Mucosa of rectum (tissue), 2 donors: ENCODE measurements around the gene TAF7L.

Experiments used
- H3K27ac ChIP-seq, 2 donors: one replicate each; pipeline ENCODE4 v1.7.0; 2013; ENCODE audit warnings: inconsistent platforms in 2 of 2, low read depth in 2 of 2, low read length in 2 of 2
- H3K27me3 ChIP-seq, 2 donors: one replicate each; pipeline ENCODE4 v1.7.0; 2013; ENCODE audit warnings: low read length in 2 of 2; ENCODE audit not compliant: control insufficient read depth in 2 of 2, insufficient read depth in 2 of 2
- H3K36me3 ChIP-seq, 2 donors: one replicate each; pipeline ENCODE4 v1.7.0; 2013; ENCODE audit warnings: low read length in 2 of 2; ENCODE audit not compliant: control insufficient read depth in 2 of 2, insufficient read depth in 2 of 2
- H3K4me1 ChIP-seq, 2 donors: one replicate each; pipeline ENCODE4 v1.7.0; 2013; ENCODE audit warnings: low read length in 2 of 2, mild to moderate bottlenecking in 1 of 2; ENCODE audit not compliant: control insufficient read depth in 2 of 2, insufficient read depth in 2 of 2
- H3K4me3 ChIP-seq, 2 donors: one replicate each; pipeline ENCODE4 v1.7.0; 2013; ENCODE audit warnings: low read length in 2 of 2
- H3K9ac ChIP-seq, 2 donors: one replicate each; pipeline ENCODE4 v1.7.0; 2013; ENCODE audit warnings: low read length in 2 of 2, low read depth in 1 of 2, mild to moderate bottlenecking in 1 of 2
- H3K9me3 ChIP-seq, 2 donors: one replicate each; pipeline ENCODE4 v1.7.0; 2013; ENCODE audit warnings: low read length in 2 of 2; ENCODE audit not compliant: control insufficient read depth in 2 of 2
- donor health status: healthy.
- donor health status: Normal muscosa, but diverticular disease.

The TAF7L gene

DNA sequence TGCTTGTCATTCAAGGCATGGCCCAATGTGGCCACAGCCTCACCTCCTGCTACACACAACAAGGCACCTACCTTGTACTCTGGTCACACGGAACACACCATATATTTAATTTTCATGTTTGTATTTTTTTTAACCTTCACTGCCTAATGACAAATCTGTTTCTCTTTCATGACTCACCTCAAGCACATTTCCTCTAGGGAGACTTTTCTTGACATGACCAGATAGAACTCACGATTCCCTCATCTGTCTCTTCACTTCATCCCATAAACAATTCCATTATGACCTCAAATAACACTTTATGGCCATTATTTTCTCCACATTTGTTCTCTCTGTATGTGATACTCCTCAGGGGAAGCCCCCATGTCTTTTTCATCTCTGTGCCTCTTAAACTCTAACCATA lies 60.5 kb downstream of the TAF7L start:
- H3K9ac ChIP-seq, result no peak overlapping the region
- H3K4me3 ChIP-seq, result no peak overlapping the region
- no peak overlapping the region for H3K27ac ChIP-seq
- no peaks in the 10 kb centered on the region for H3K4me1 ChIP-seq
- H3K27me3 ChIP-seq, result peaks cover 0 to 2% of the 10 kb centered on the region in 2 donors
- H3K36me3 ChIP-seq, result no peaks in the 10 kb centered on the region
- no peaks in the 10 kb centered on the region for H3K9me3 ChIP-seq

DNA sequence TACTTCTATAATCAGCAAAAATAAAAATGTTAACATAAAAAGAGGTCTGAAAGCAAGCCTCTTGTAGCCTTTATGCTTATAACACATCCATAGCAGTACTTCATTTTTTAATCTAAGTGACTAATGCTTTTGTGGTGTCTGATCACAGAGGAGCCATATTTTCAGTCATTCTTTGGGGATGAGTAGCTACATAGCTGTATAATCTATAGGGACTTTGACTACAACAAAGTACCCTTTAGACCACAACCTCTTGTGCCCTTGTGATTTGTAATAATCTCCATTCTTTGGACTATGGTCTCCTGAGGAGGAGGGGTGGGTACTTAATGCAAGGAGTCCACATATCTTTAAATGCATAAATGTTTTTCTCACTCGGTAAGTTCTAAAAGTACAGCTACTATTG lies 62.0 kb downstream of the TAF7L start:
- Histone ChIP-seq H3K27ac (no peak overlapping the region), H3K9ac (no peak overlapping the region), H3K4me1 (no peaks in the 10 kb centered on the region), H3K9me3 (no peaks in the 10 kb centered on the region), H3K4me3 (no peak overlapping the region), H3K36me3 (no peaks in the 10 kb centered on the region), H3K27me3 (peaks cover 0 to 2% of the 10 kb centered on the region in 2 donors)

DNA sequence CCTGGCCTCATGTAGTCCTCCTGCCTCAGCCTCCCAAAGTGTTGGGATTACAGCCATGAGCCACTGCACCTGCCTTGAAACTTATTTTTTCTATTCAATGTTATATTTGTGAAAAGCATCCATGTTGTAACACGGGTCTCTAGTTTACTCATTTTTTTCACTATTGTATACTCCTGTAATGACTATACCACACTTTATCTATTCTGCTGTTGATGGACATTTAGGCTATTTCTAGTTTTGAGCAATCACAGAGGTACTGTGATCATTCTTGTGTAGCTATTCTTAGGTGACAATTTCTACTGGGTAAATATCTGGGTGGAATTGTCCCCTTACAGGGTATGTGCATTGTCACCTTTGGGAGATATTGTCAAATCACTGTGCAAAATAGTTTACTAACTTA lies 67.9 kb downstream of the TAF7L start:
- H3K4me3 ChIP-seq, result no peak overlapping the region
- H3K4me1 ChIP-seq, result peaks cover 0 to 5% of the 10 kb centered on the region in 2 donors
- no peaks in the 10 kb centered on the region for H3K36me3 ChIP-seq
- H3K27ac ChIP-seq, result no peak overlapping the region
- no peaks in the 10 kb centered on the region for H3K9me3 ChIP-seq
- H3K9ac ChIP-seq, result no peak overlapping the region
- H3K27me3 ChIP-seq, result peaks cover 0 to 2% of the 10 kb centered on the region in 2 donors

DNA sequence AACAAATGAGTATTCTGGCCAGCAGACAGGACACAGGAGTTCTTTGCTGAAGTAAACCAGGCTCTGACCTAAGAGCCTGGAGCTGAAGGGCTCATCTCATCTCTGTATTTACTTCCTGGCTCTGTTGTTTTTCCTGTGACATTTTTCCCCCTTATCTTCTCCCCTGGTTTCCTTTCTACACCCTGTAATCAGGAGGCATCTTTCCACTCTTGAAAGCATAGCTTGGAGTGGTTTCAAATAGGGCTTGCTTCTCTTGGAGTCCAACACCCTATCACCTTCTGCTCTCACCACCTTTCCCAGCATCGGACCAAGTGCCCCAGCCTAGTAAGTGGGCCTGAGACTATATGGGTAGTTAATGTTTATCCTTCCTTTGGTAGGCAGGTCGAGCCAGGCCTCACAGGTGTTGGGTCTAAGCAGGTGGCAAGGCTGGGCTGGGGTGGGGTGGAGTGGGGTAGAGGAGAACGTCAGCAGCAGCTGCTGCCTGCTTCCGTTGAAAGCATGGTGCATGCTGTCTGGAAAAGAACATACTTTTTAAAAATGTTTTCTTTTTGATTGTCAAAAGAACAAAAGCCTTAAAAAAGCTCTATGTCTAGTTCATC lies 70.4 kb downstream of the TAF7L start:
- Histone ChIP-seq H3K27ac (no peak overlapping the region), H3K4me3 (no peak overlapping the region), H3K27me3 (no peaks in the 10 kb centered on the region), H3K9ac (no peak overlapping the region), H3K36me3 (no peaks in the 10 kb centered on the region), H3K9me3 (no peaks in the 10 kb centered on the region), H3K4me1 (peaks cover 0 to 5% of the 10 kb centered on the region in 2 donors)

DNA sequence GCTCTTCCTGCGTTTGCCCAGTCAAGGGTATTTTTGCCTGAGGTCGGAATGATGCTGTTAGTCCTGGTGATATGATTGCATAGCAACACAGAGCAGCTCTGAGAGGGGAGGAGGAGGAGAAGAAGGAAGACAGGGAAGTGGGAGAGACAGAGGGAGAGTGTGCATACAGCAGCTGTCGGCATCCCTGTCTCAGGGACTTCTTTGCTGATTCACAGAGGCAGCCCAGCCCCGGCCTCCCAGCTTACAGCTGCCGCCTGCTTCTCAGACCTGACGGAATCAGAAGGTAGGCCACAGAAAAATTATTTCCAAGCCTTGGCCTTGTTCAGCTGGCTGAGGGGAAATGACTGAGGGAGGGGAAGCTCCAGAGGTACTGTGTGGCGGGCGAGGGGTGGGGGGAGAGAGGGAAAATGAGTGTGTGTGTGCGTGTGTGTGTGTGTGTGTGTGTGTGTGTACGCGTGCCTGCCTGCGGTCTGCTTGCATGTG lies 71.2 kb downstream of the TAF7L start:
- peaks cover 0 to 5% of the 10 kb centered on the region in 2 donors for H3K4me1 ChIP-seq
- H3K9me3 ChIP-seq, result no peaks in the 10 kb centered on the region
- no peaks in the 10 kb centered on the region for H3K36me3 ChIP-seq
- no peak overlapping the region for H3K9ac ChIP-seq
- H3K27me3 ChIP-seq, result no peaks in the 10 kb centered on the region
- H3K4me3 ChIP-seq, result no peak overlapping the region
- no peak overlapping the region for H3K27ac ChIP-seq

DNA sequence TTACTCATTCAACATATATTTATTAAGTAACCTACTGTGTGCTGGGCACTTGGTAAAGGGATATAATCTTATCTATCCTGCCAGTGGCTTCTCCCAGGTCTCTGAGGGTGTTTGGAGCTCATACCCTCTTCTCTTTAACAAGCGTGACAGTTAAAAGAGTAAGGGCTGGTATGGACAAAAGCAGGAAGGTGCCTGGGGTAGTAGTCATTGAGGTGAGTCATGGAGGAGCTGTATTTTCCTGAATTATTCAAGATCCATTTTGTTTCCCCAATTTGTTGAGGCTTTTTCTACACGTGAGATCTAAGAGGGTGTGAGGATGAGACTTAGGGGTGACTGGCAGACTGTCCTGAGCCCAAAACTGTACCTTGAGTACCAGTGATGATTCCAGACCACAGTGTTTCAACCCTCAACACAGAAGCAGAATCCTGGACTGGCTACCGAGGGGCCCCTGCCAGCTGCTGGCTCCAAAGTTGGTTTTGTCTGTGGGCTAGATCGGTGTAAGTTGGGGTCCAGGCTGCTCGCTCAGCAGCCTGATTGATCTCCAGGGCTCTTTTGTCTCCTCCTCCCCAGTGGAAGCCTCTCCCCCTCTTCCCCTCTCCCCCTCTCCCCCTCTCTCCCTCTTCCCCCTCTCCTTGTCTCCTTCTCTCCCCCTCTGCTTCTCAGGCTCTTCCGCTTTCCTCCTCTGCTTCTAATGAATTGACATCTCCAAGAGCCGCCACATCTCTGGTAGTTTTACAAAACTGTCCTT lies 71.8 kb downstream of the TAF7L start, which contains the start of gene DRP2:
Gene DRP2, plus strand, starts transcription at position 671 of the 748 bp plus-strand sequence. CDS start 11,862 bp downstream, outside the sequence.
- Histone ChIP-seq H3K36me3 (no peaks in the 10 kb centered on the region), H3K27me3 (no peaks in the 10 kb centered on the region), H3K4me3 (no peak within 1 kb of the TSS), H3K27ac (no peak within 1 kb of the TSS), H3K9ac (no peak within 1 kb of the TSS), H3K9me3 (no peaks in the 10 kb centered on the region), H3K4me1 (peaks cover 0 to 5% of the 10 kb centered on the region in 2 donors)
